ENCODE results near the gene NAALADL2. TPM values are rescaled to one million over a fixed set of nuclear protein-coding genes. Genes with fewer than 3 reads are reported as not detected.

Gene NAALADL2
- total and polyA plus RNA-seq, 9 of the 15 experiments (the other 6 are each of a cell fraction or from before 2014, with no cell fraction given): 0.29 to 1.1 (median 0.79) TPM; not detected in 1

DNA sequence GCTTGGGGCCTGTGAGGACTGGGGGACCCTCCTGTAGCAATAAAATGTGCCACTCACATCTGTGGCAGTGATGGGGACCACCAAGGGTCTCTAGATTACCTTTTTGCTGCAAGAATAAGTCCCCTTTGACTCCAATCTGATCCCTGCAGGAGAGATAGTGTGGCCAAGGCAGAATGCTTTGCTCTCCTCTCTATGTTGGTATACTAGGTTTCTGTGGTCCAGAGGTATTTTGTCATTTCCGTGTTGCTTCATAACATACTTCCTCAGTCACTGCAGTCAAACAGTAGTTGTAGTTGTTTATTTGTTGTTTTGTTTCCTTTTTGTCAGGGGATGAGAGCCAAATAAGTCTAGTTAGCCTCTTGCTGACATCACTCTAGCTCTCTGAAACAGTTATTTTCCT lies 13.1 kb upstream of the NAALADL2 start:
- Histone ChIP-seq H3K27ac (ENCODE audit: extremely low read depth, low read depth, low read length) (no peak overlapping the region), H2AFZ (ENCODE audit: low read depth, low read length) (no peak overlapping the region), H3K9ac (ENCODE audit: insufficient read depth in 1 of 2, low read depth in 2 of 2, low read length in 2 of 2) (no peak overlapping the region), H3K4me3 (no peak overlapping the region), H3K79me2 (ENCODE audit: control insufficient read depth, insufficient read depth, low read length) (no peaks in the 10 kb centered on the region), H3K9me1 (ENCODE audit: control insufficient read depth, insufficient read depth, low read length) (no peaks in the 10 kb centered on the region), H3K4me2 (ENCODE audit: insufficient read depth, low read length) (no peak overlapping the region), H4K20me1 (replicated peaks; ENCODE audit: control insufficient read depth, insufficient read depth, low read length) (no peaks in the 10 kb centered on the region), H3K36me3 (ENCODE audit: control insufficient read depth, insufficient read depth, low read length) (no peaks in the 10 kb centered on the region), H3K9me3 (replicated peaks; ENCODE audit: control insufficient read depth, insufficient read depth, low read depth, low read length) (no peaks in the 10 kb centered on the region), H3K4me1 (replicated peaks in 1 of 2; ENCODE audit: control insufficient read depth in 2 of 2, insufficient read depth in 2 of 2, low read length in 2 of 2) (no peaks in the 10 kb centered on the region), H3K27me3 (ENCODE audit: control insufficient read depth in 2 of 2, insufficient read depth in 2 of 2, low read length in 2 of 2) (no peaks in the 10 kb centered on the region)
- in situ Hi-C loops (cut with MboI) (no loop called here), intact Hi-C loops (cut with micrococcal nuclease) (no loop called here)
- ATAC-seq: no peak
- 7% methylated on average over 1 of the region's 1 CpG for WGBS (ENCODE audit: insufficient coverage, low coverage, missing lambda C conversion rate)
- no peak for FAIRE-seq
- POLR2A ChIA-PET: no interaction called here
- CTCF ChIA-PET (ENCODE audit: low intra/inter-chr PET ratio): no interaction called here
- TF ChIP-seq FOXJ2 (tag; IDR thresholded peaks at IDR 0.05): no peak
- TF ChIP-seq DDX20 (tag; IDR thresholded peaks at IDR 0.05; ENCODE audit: low read depth): no peak
- TF ChIP-seq POLR2A (conservative IDR thresholded peaks at IDR 0.05): no peak
- TF ChIP-seq ZNF589 (CRISPR knock-in tag; IDR thresholded peaks at IDR 0.05; ENCODE audit: low read depth): no peak
- TF ChIP-seq SIN3B (IDR thresholded peaks at IDR 0.05; ENCODE audit: low read depth): no peak
- TF ChIP-seq IRF2 (CRISPR knock-in tag; IDR thresholded peaks at IDR 0.05): no peak
- TF ChIP-seq DACH1 (IDR thresholded peaks at IDR 0.05; ENCODE audit: partially characterized antibody): no peak
- TF ChIP-seq ATF1 (CRISPR knock-in tag; IDR thresholded peaks at IDR 0.05): no peak
- no peak for TF ChIP-seq ATF1 (tag; IDR thresholded peaks at IDR 0.05)
- TF ChIP-seq FOXA1 (IDR thresholded peaks at IDR 0.05; ENCODE audit: borderline replicate concordance): no peak
- no TSS peak for BruUV-seq (replicated peaks)
- no peak for DNase-seq (ENCODE audit: extremely low read depth in 1 of 4, low spot score in 3 of 4)

DNA sequence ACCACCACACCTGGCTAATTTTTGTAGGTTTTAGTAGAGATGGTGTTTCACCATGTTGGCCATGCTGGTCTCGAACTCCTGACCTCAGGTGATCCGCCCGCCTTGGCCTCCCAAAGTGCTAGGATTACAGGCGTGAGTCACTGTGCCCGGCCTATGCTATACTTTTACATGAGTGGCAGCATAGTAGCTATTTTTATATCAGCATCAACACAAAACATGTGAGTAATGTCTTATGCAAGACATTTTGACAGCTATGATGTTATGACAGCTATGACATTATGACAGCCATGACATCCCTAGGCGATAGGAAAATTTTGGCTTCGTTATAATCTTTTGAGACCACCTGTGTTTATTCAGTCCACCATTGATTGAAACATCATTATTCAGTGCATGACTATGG lies 4.1 kb upstream of the NAALADL2 start:
- 0% methylated on average over 6 of the region's 7 CpGs for WGBS (ENCODE audit: insufficient coverage, low coverage, missing lambda C conversion rate)
- H3K36me3 ChIP-seq (ENCODE audit: control insufficient read depth, insufficient read depth, low read length): no peaks in the 10 kb centered on the region
- H3K27me3 ChIP-seq (ENCODE audit: control insufficient read depth in 2 of 2, insufficient read depth in 2 of 2, low read length in 2 of 2): no peaks in the 10 kb centered on the region
- no peak overlapping the region for H3K4me3 ChIP-seq
- H3K9me1 ChIP-seq (ENCODE audit: control insufficient read depth, insufficient read depth, low read length): no peaks in the 10 kb centered on the region
- ATAC-seq (no peak), FAIRE-seq (no peak), DNase-seq (ENCODE audit: extremely low read depth in 1 of 4, low spot score in 3 of 4) (no peak)
- H3K4me1 ChIP-seq (replicated peaks in 1 of 2; ENCODE audit: control insufficient read depth in 2 of 2, insufficient read depth in 2 of 2, low read length in 2 of 2): no peaks in the 10 kb centered on the region
- no peaks in the 10 kb centered on the region for H3K79me2 ChIP-seq (ENCODE audit: control insufficient read depth, insufficient read depth, low read length)
- no peak overlapping the region for H3K9ac ChIP-seq (ENCODE audit: insufficient read depth in 1 of 2, low read depth in 2 of 2, low read length in 2 of 2)
- BruUV-seq (replicated peaks): no TSS peak
- H4K20me1 ChIP-seq (replicated peaks; ENCODE audit: control insufficient read depth, insufficient read depth, low read length): no peaks in the 10 kb centered on the region
- ChIA-PET CTCF (ENCODE audit: low intra/inter-chr PET ratio) (no interaction called here), POLR2A (no interaction called here)
- no peak overlapping the region for H3K4me2 ChIP-seq (ENCODE audit: insufficient read depth, low read length)
- intact Hi-C loops (cut with micrococcal nuclease): no loop called here
- H3K9me3 ChIP-seq (replicated peaks; ENCODE audit: control insufficient read depth, insufficient read depth, low read depth, low read length): no peaks in the 10 kb centered on the region
- no peak overlapping the region for H3K27ac ChIP-seq (ENCODE audit: extremely low read depth, low read depth, low read length)
- no peak overlapping the region for H2AFZ ChIP-seq (ENCODE audit: low read depth, low read length)
- in situ Hi-C loops (cut with MboI): no loop called here
- TF ChIP-seq CCAR2 (IDR thresholded peaks at IDR 0.05; ENCODE audit: low read depth, low read length) (no peak), PCBP2 (IDR thresholded peaks at IDR 0.05; ENCODE audit: low read depth, low read length, poor library complexity, severe bottlenecking) (no peak)
